ENCODE results near the gene SPPL3.

Gene SPPL3

DNA sequence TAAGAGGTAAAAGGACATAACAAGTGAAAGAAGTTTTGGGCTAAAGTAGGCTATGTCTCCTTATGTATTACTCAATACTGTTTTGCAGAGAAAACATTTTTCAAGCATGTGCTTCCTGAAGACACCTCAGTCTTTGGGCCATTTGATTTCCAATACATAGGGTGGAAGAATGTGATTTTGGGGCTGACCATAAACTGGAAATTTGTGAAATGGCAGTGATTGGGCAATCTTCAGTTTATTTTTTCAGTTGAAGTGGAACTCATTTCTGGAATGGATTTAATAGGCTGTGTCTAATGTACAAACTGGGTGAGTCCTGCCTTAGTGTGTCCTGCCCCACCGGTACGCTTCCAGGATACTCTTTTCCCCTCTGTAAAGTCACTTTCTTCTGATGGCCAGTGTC, 181.4 kb downstream of the SPPL3 start:
- no peak for DNase-seq (ENCODE audit: low read depth, low spot score)

DNA sequence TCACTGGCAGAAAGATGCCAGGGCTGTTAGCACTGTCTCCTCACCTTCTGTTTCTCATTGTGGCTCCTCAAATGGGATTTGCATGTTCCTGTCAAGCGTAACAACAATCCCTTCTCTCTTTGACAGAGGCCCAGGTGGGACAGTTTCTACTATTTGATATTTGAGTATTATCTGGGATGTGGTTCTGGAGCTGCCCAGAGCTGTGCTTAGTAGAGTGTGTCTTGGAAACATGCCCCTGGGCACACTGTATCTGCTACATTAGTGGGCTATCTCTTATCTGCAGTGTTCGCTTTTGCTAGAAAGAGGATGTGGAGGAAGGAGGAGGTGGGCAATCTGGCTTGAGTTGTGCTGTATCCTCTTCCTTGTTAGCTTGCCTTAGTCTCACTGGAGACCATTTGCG, 182.3 kb downstream of the SPPL3 start:
- no peak for DNase-seq (ENCODE audit: low read depth, low spot score)

DNA sequence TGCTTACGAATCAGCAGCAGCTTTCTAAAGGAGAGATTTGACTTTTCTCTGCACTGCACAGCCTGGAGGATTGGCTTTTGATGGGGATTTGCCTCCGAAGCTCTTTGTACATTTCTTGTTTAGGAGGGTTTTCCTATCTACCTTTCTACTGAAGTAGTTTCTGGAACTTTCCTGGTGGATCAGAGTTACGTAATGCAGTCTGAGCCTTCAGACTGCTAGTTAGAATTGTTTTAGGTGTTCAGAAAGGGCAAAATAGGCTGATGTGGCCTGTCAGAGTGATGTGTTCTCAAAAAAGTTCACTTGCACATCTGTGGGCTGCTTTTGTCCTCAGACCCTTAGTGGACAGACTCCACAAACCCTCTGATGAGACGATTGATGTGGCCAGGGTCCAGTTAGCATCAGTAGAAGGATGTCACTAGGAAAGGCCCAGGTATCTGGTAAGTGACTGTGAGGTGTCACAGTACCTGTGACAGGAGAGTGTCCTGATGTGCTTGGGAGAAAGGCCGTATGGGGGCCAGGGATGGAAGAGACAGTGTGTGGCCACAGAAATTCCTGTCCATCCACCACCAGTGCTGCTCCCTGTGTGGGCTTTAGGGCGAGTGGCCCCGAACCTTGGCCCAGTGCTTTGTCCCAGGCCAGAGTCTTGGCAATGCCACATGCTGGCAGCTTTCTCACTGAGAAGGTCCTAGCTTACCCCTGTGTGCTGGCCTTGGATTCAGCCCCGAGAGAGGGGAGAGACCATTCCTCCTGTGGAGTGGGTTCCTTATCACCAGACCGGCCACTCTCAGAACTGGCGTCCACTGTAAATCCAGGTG, 183.0 kb downstream of the SPPL3 start:
- DNase-seq (ENCODE audit: low read depth, low spot score): no peak

DNA sequence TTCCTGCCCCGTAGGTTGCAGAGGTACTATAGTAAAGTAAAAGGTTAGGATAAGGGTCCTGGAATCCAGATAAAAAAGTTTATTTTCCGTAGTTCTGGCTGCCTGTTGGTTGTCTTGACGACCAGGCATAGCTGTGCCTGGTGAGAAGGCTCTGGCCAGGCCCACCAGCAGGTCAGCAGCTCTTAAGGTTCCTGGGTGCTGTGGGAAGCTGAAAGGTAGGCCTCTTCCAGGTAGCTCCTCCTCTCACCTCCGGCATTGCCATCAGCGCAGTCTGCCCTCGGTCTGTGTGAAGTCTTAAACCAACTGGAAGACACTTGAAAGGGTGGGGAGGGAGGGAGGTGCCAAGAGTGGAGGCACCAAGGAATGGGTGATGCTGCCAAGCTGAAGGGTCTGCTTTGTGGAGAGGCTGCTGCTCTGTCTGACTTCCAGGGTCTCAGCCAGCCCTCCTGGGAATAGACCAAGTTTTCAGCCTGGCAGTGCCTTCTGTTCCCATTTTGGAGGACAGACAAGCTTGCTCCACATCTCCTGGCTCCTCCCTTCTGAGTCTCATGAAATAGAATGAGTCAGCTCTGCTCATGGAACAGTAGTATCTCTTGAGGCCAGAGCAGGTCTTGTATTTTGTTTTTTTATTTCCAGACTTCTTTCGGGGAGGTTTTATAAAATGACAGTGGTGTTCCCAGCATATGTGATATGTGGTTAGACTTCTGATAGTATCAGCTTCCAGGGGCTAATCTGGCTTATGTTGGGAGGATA, 183.7 kb downstream of the SPPL3 start:
- DNase-seq (ENCODE audit: low read depth, low spot score): no peak

DNA sequence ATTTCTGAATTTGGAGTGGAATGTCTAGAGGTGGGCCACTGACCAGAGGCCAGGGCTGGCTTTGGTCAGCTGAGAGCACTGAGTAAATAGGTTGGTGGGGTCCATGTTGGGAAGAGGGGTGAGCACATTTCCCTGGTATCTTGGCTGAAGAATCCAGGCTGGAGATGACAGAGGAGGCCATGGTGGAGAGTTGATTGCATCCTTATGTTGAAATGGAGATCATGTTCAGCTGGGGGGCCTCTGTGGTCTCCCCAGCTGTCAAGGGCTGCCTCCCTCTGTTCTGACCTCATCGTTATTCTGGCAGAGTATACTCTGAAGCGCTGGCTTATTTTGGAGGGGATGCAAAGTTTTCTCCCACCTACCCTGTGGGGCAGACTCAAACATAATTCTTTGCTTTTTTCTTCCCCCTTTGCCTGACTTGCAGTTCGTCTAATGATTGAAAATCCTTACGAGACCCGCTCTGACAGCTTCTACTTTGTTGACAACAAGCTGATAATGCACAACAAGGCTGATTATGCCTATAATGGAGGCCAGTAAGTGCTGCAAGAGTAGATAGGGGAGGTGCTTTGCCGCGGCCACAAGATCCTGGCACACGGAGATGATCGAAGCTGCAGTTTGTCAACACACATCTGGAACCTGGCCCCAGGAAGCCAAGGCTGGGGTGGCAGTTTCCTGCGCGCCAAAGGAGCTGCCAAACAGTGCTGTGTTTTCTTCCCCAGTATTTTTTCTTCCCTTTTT, 184.5 kb downstream of the SPPL3 start:
- no peak for DNase-seq (ENCODE audit: low read depth, low spot score)

DNA sequence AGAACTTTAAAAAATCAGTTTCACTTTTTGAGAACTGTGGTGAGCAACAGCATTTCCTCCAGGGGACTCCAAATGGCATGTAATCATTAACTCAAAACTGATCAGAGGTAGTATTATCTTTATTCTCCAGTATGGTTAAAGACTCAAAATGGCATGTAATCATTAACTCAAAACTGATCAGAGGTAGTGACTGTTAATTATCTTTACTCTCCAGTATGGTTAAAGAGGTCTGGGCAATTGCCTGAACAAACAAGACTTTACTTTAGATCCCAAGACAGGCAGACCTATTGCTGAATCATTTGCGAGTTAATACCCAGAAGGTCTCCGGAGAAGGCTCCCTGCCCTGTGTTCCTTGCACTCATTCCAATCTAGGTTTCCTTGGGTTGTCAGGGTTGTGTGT, 185.1 kb downstream of the SPPL3 start:
- DNase-seq (ENCODE audit: low read depth, low spot score): no peak

DNA sequence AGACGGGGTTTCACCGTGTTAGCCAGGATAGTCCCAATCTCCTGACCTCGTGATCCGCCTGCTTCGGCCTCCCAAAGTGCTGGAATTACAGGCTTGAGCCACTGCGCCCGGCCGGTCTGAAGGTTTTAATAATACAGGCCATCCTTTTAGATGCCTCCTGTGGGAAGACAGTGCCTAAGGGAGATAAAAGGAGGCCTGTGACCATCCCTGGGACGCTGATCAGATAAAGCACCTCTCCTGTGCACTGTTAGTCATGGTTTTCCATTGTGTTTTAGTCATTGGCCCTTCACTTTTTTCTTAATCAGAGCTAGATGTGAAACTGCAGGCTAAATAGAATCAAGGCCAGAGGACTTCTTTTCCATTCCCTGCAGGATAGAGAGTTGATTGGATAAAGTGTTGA, 186.1 kb downstream of the SPPL3 start:
- DNase-seq (ENCODE audit: low read depth, low spot score): no peak

DNA sequence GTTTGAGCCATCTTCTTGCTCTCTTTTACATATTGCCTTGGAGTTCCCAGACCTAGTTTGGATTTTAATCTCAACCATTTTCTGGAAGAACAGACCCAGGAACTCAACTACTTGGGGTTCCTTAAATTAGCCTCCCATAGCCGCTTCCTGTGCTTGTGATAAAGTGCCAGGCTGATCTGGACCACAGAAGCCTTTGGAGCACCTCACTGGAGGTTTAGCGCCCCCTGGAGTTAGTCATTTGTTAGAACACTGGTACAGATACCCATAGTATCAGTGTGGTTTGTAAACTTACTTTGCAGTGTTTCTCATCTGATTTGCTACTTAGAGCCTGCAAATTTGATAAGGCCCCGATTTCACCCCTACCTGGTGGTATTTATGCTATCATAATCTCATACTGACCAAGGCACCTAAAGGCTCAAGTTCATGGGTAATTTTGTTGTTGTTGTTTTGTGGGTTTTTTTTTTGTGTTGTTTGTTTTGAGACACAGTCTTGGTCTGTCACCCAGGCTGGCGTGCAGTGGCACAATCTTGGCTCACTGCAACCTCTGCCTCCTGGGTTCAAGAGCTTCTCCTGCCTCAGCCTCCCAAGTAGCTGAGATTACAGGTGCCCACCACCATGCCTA, 190.2 kb downstream of the SPPL3 start:
- DNase-seq (ENCODE audit: low read depth, low spot score): peak; percentile 58

DNA sequence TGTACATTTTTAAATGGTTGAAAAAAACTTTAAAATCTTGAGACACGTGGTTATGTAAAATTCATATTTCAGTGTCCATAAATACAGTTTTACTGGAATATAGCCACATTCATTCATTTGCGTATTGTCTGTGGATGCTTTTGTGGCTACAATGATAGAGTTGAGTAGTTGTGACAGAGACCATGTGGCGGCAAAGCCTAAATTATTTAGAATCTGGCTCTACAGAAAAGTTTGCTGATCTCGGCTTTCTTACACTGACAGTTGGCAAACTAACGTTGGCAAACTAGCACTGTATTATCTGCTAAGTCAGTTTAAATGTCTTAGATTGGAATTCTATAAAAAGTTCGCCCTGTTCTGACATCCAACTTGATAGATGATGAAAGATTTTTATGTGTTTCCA, 191.5 kb downstream of the SPPL3 start:
- no peak for DNase-seq (ENCODE audit: low read depth, low spot score)

All from smooth muscle cell of the brain vasculature (primary cell).